Uterus (tissue), 2 donors: ENCODE data around the gene RALGPS1.

Source experiments
- CTCF ChIP-seq, 4 experiments: fragments of 200-600 bp in 2 of 4; fragments of 450-650 bp in 2 of 4; sonication (generic) in 2 of 4; IDR thresholded peaks; one replicate each; pipeline ENCODE4 v1.5.1; 2016 to 2019; ENCODE audit warnings: antibody characterized with exemption in 4 of 4, mild to moderate bottlenecking in 2 of 4, moderate library complexity in 1 of 4
- POLR2A ChIP-seq, 2 donors: fragments of 450-650 bp; IDR thresholded peaks; one replicate each; pipeline ENCODE4 v1.6.1; 2016; ENCODE audit warnings: antibody characterized with exemption in 2 of 2, mild to moderate bottlenecking in 1 of 2, moderate library complexity in 1 of 2

DNA sequence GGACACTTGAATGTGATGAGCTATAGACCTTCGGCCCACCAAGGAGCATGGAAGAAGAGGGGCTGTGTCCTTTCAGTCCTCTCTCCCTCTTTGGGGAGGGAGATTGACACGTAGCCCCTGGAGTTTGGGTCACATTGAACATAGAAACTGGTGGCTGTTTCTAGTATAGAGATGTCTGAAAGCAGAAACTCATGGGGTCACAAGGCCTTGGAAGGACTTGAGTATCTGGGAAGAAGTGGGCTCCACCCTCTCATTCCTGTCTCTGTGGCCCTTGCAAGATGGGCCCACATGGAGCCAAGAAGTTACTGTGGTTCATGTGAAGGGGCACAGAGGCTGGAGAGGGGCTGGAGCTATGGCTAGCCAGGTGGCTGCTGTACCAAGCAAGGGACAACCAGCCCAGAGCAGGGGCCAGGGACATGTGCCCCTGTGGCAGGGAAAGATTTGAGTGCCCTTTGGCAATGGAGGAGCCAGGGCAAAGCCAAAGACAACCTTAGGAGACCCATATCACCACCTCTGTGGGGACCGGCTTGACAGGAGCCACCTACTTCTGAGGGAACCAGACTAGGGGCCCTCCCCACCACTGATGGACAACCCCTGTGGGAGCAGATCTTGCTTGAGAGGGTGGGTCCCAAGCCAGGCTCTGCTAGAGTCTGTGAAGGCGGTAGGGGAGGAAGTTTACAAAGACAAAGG is 220.6 kb downstream of the RALGPS1 start:
- no peak for TF ChIP-seq POLR2A (IDR thresholded peaks at IDR 0.05)
- TF ChIP-seq CTCF (IDR thresholded peaks at IDR 0.05) = no peak
